ENCODE measurements around the gene NACAD.
"Not testable (repeated sequence)": the region's sequence is repeated elsewhere in the genome, so short reads cannot be mapped to it uniquely, and the experiment has no call there.

NACAD gene

GRCh38 chr7:45116048-45116447, 27.3 kb upstream of the NACAD start:
- DNase-seq: no peak

- DNase-seq: no peak
Observed at GRCh38 chr7:45114926-45115325, 26.2 kb upstream of the NACAD start.

- DNase-seq: not testable (repeated sequence)
Observed at GRCh38 chr7:45114257-45114656, 25.5 kb upstream of the NACAD start.

- DNase-seq: no peak
Observed at GRCh38 chr7:45112648-45113047, 23.9 kb upstream of the NACAD start.

GRCh38 chr7:45111298-45112223, 22.8 kb upstream of the NACAD start, which contains the start of gene TBRG4:
TSS of gene TBRG4 (minus strand) at chr7:45111697. CDS start at chr7:45109237, 2,460 bp downstream.
- DNase-seq: peak; percentile 93 to 95

GRCh38 chr7:45108863-45109262, 20.1 kb upstream of the NACAD start:
- DNase-seq: no peak

- no peak for DNase-seq
Observed at GRCh38 chr7:45107356-45107755, 18.6 kb upstream of the NACAD start.

- DNase-seq: no peak
Observed at GRCh38 chr7:45106820-45107219, 18.1 kb upstream of the NACAD start.

GRCh38 chr7:45105588-45106188, 16.9 kb upstream of the NACAD start:
- no peak for DNase-seq

- no peak for DNase-seq
Observed at GRCh38 chr7:45104844-45105587, 16.2 kb upstream of the NACAD start.

GRCh38 chr7:45103958-45104843, 15.4 kb upstream of the NACAD start:
- no peak for DNase-seq

GRCh38 chr7:45102785-45103712, 14.3 kb upstream of the NACAD start:
- DNase-seq: no peak

GRCh38 chr7:45101748-45102147, 13.0 kb upstream of the NACAD start:
- no peak for DNase-seq

- DNase-seq: no peak
Observed at GRCh38 chr7:45100761-45101480, 12.2 kb upstream of the NACAD start.

- DNase-seq: no peak
Observed at GRCh38 chr7:45099891-45100760, 11.4 kb upstream of the NACAD start.

- DNase-seq: no peak
Observed at GRCh38 chr7:45098983-45099839, 10.4 kb upstream of the NACAD start.

GRCh38 chr7:45092931-45093235, 4.1 kb upstream of the NACAD start:
- DNase-seq: no peak

- DNase-seq: no peak
Observed at GRCh38 chr7:45092100-45092930, 3.5 kb upstream of the NACAD start.

Measured in NCI-H1930 (cell line).